Measurements from ENCODE around the gene SMAD4. TPM values are rescaled to one million over a fixed set of nuclear protein-coding genes. Genes with fewer than 3 reads are reported as not detected.
"Not testable (repeated sequence)": the region's sequence is repeated elsewhere in the genome, so short reads cannot be mapped to it uniquely, and the experiment has no call there.

The SMAD4 gene
- total RNA-seq, 1 donor from 2014 or later, result 87.2 TPM

GRCh38 chr18:50986360-50987087 is 43.5 kb upstream of the SMAD4 start:
- H3K4me3 Mint-ChIP-seq (ENCODE audit: unreplicated experiment), result no peak overlapping the region
- H3K27ac Mint-ChIP-seq (ENCODE audit: unreplicated experiment), result no peak overlapping the region
- no peak for TF ChIP-seq CTCF (IDR thresholded peaks at IDR 0.05; ENCODE audit: unreplicated experiment)
- no peaks in the 10 kb centered on the region for H3K27me3 Mint-ChIP-seq (ENCODE audit: unreplicated experiment)
- H3K4me1 Mint-ChIP-seq (ENCODE audit: unreplicated experiment), result no peaks in the 10 kb centered on the region
- peaks cover 8% of the 10 kb centered on the region for H3K36me3 Mint-ChIP-seq (ENCODE audit: low read depth, unreplicated experiment)
- DNase-seq (ENCODE audit: low spot score), result no peak
- no peaks in the 10 kb centered on the region for H3K9me3 Mint-ChIP-seq (ENCODE audit: unreplicated experiment)

- DNase-seq (ENCODE audit: low spot score), result no peak
- H3K27ac Mint-ChIP-seq (ENCODE audit: unreplicated experiment), result no peak overlapping the region
- H3K4me1 Mint-ChIP-seq (ENCODE audit: unreplicated experiment), result no peaks in the 10 kb centered on the region
- H3K9me3 Mint-ChIP-seq (ENCODE audit: unreplicated experiment), result no peaks in the 10 kb centered on the region
- H3K4me3 Mint-ChIP-seq (ENCODE audit: unreplicated experiment), result no peak overlapping the region
- peaks cover 8% of the 10 kb centered on the region for H3K36me3 Mint-ChIP-seq (ENCODE audit: low read depth, unreplicated experiment)
- TF ChIP-seq CTCF (IDR thresholded peaks at IDR 0.05; ENCODE audit: unreplicated experiment), result no peak
- no peaks in the 10 kb centered on the region for H3K27me3 Mint-ChIP-seq (ENCODE audit: unreplicated experiment)
Observed at GRCh38 chr18:50987261-50987660, 42.8 kb upstream of the SMAD4 start.

GRCh38 chr18:50989711-50990110 is 40.3 kb upstream of the SMAD4 start:
- TF ChIP-seq CTCF (IDR thresholded peaks at IDR 0.05; ENCODE audit: unreplicated experiment), result no peak
- Mint-ChIP-seq H3K9me3 (ENCODE audit: unreplicated experiment) (no peaks in the 10 kb centered on the region), H3K36me3 (ENCODE audit: low read depth, unreplicated experiment) (peaks cover 4% of the 10 kb centered on the region), H3K4me3 (ENCODE audit: unreplicated experiment) (no peak overlapping the region), H3K27ac (ENCODE audit: unreplicated experiment) (no peak overlapping the region), H3K4me1 (ENCODE audit: unreplicated experiment) (no peaks in the 10 kb centered on the region), H3K27me3 (ENCODE audit: unreplicated experiment) (peaks cover 2% of the 10 kb centered on the region)
- no peak for DNase-seq (ENCODE audit: low spot score)

GRCh38 chr18:50992351-50992762 is 37.7 kb upstream of the SMAD4 start:
- TF ChIP-seq CTCF (IDR thresholded peaks at IDR 0.05; ENCODE audit: unreplicated experiment), result no peak
- no peak overlapping the region for H3K27ac Mint-ChIP-seq (ENCODE audit: unreplicated experiment)
- H3K36me3 Mint-ChIP-seq (ENCODE audit: low read depth, unreplicated experiment), result no peaks in the 10 kb centered on the region
- peaks cover 3% of the 10 kb centered on the region for H3K27me3 Mint-ChIP-seq (ENCODE audit: unreplicated experiment)
- H3K9me3 Mint-ChIP-seq (ENCODE audit: unreplicated experiment), result no peaks in the 10 kb centered on the region
- H3K4me1 Mint-ChIP-seq (ENCODE audit: unreplicated experiment), result no peaks in the 10 kb centered on the region
- H3K4me3 Mint-ChIP-seq (ENCODE audit: unreplicated experiment), result no peak overlapping the region
- DNase-seq (ENCODE audit: low spot score), result no peak

- no peak for DNase-seq (ENCODE audit: low spot score)
- Mint-ChIP-seq H3K4me1 (ENCODE audit: unreplicated experiment) (no peaks in the 10 kb centered on the region), H3K9me3 (ENCODE audit: unreplicated experiment) (no peaks in the 10 kb centered on the region), H3K27ac (ENCODE audit: unreplicated experiment) (no peak overlapping the region), H3K4me3 (ENCODE audit: unreplicated experiment) (no peak overlapping the region), H3K36me3 (ENCODE audit: low read depth, unreplicated experiment) (no peaks in the 10 kb centered on the region), H3K27me3 (ENCODE audit: unreplicated experiment) (peaks cover 3% of the 10 kb centered on the region)
- no peak for TF ChIP-seq CTCF (IDR thresholded peaks at IDR 0.05; ENCODE audit: unreplicated experiment)
Observed at GRCh38 chr18:50994031-50994430, 36.0 kb upstream of the SMAD4 start.

- not testable (repeated sequence) for H3K4me3 Mint-ChIP-seq (ENCODE audit: unreplicated experiment); H3K27me3 Mint-ChIP-seq (ENCODE audit: unreplicated experiment); H3K36me3 Mint-ChIP-seq (ENCODE audit: low read depth, unreplicated experiment); H3K9me3 Mint-ChIP-seq (ENCODE audit: unreplicated experiment); H3K27ac Mint-ChIP-seq (ENCODE audit: unreplicated experiment); DNase-seq (ENCODE audit: low spot score); H3K4me1 Mint-ChIP-seq (ENCODE audit: unreplicated experiment)
Observed at GRCh38 chr18:51003174-51003573, 26.8 kb upstream of the SMAD4 start.
